ENCODE data around the gene LKAAEAR1.

Gene LKAAEAR1

GRCh38 chr20:64077876-64078551, 6.2 kb downstream of the LKAAEAR1 start:
- DNase-seq = peak; percentile 62 to 64

GRCh38 chr20:64077541-64077875, 6.7 kb downstream of the LKAAEAR1 start:
- no peak for DNase-seq

- peak; percentile 58 to 71 for DNase-seq
These were observed 7.1 kb downstream of the LKAAEAR1 start for GRCh38 chr20:64077094-64077493.

GRCh38 chr20:64076061-64076997, 7.9 kb downstream of the LKAAEAR1 start:
- no peak for DNase-seq

GRCh38 chr20:64075556-64075955, 8.6 kb downstream of the LKAAEAR1 start:
- no peak for DNase-seq

- DNase-seq = no peak
These were observed 9.2 kb downstream of the LKAAEAR1 start for GRCh38 chr20:64074963-64075362.

- no peak for DNase-seq
These were observed 9.9 kb downstream of the LKAAEAR1 start for GRCh38 chr20:64074184-64074789.

- DNase-seq = no peak
These were observed 10.6 kb downstream of the LKAAEAR1 start for GRCh38 chr20:64073476-64074183.

- DNase-seq = no peak
These were observed 11.6 kb downstream of the LKAAEAR1 start for GRCh38 chr20:64072498-64073063.

GRCh38 chr20:64071341-64072332, 12.6 kb downstream of the LKAAEAR1 start:
- DNase-seq = no peak

- DNase-seq = no peak
These were observed 13.8 kb downstream of the LKAAEAR1 start for GRCh38 chr20:64070244-64070993.

GRCh38 chr20:64069614-64070243, 14.5 kb downstream of the LKAAEAR1 start:
- DNase-seq = peak in 1 of 2 experiments; percentile 16

- no peak for DNase-seq
These were observed 15.0 kb downstream of the LKAAEAR1 start for GRCh38 chr20:64069209-64069613.

GRCh38 chr20:64068386-64069208, 15.6 kb downstream of the LKAAEAR1 start:
- no peak for DNase-seq

- DNase-seq = no peak
These were observed 16.4 kb downstream of the LKAAEAR1 start for GRCh38 chr20:64067733-64068307.

GRCh38 chr20:64067005-64067632, 17.1 kb downstream of the LKAAEAR1 start:
- DNase-seq = no peak

GRCh38 chr20:64065974-64066343, 18.2 kb downstream of the LKAAEAR1 start:
- peak; percentile 73 to 80 for DNase-seq
